ENCODE measurements around the gene IRF2. TPM values are rescaled to one million over a fixed set of nuclear protein-coding genes. Genes with fewer than 3 reads are reported as not detected.

IRF2 gene
- polyA plus RNA-seq, 1 donor from 2014 or later = 1.4 TPM

DNA sequence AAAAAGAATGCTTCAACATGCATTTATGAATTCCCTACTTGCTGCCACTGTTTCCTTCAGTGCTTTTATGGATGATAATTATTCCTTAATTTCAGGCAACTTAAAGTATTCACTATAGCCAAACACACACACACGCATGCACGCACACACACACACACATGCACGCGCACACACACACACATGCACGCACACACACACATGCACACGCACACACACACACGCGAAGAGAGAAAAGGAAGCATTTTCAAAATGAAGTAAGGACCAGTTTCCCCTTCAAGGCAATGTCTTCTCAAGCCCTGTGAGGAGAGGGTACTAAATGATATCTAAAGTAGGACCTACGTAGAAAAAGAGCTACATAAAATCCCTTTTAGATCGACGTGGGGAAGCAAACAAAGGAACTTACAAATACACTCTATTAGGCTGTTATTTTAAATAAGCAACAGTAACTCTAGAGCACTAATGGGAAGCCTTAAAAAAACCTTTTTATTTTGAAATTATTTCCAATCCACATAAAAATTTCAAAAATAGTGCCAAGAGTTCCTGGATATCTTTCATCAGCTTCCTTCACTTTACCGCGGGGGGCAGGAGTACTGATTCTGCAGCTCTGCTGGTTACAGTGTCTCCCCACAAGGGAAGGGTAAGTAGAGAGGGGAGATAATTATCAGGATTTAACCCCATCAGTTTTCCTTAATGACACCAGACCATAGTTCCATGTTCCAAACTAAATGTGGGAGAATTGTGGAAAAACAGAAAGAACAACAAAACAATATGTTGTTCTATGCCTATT, 13.7 kb downstream of the IRF2 start:
- Histone ChIP-seq H3K4me3 (ENCODE audit: low read length) (no peak overlapping the region), H3K79me2 (replicated peaks; ENCODE audit: insufficient read depth, low read length) (no peaks in the 10 kb centered on the region), H4K20me1 (ENCODE audit: insufficient read depth) (no peaks in the 10 kb centered on the region), H3K9me3 (ENCODE audit: low read length) (no peaks in the 10 kb centered on the region), H3K4me2 (ENCODE audit: low read length) (no peak overlapping the region), H3K27ac (ENCODE audit: low read length) (no peak overlapping the region), H3K27me3 (ENCODE audit: insufficient read depth, low read depth, low read length) (no peaks in the 10 kb centered on the region), H3K9ac (ENCODE audit: low read length) (no peak overlapping the region), H3K36me3 (ENCODE audit: insufficient read depth, low read length) (no peaks in the 10 kb centered on the region), H2AFZ (ENCODE audit: low read depth, low read length) (no peak overlapping the region), H3K9me2 (ENCODE audit: insufficient read depth, low read length) (no peaks in the 10 kb centered on the region), H3F3A (ENCODE audit: insufficient read depth, low read length, poor library complexity, severe bottlenecking) (no peaks in the 10 kb centered on the region)
- TF ChIP-seq REST (IDR thresholded peaks at IDR 0.05; ENCODE audit: borderline replicate concordance) (no peak), EZH2 (IDR thresholded peaks at IDR 0.05; ENCODE audit: borderline replicate concordance, insufficient read depth, low read length, poor library complexity, severe bottlenecking) (no peak), RAD21 (conservative IDR thresholded peaks at IDR 0.05) (no peak), CTCF (IDR thresholded peaks at IDR 0.05; ENCODE audit: poor library complexity, severe bottlenecking) (no peak), POLR2AphosphoS5 (IDR thresholded peaks at IDR 0.05) (no peak), EP300 (conservative IDR thresholded peaks at IDR 0.05; ENCODE audit: poor library complexity, severe bottlenecking) (no peak), TAF1 (IDR thresholded peaks at IDR 0.05; ENCODE audit: low read depth) (no peak), SMC3 (conservative IDR thresholded peaks at IDR 0.05; ENCODE audit: poor library complexity) (no peak), MXI1 (conservative IDR thresholded peaks at IDR 0.05; ENCODE audit: poor library complexity, severe bottlenecking) (no peak)

DNA sequence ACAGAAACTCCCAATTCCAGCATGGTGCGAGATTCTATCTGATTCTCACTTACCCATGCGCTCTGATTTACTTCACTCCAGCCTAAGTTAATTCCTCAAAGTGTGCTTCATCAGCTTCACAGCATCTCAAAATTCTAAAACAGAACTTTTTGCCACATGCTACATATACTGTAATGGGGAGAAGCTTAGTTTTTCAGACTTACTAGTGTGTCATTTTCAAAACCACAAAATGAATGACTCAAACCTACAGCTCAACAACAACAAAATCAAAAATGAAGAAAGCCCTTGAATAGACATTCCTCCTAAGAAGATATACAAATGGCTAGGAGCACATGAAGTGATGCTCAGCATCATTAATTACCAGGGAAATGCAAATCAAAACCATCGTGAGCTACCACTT, 14.9 kb downstream of the IRF2 start:
- Histone ChIP-seq H3K4me2 (ENCODE audit: low read length) (no peak overlapping the region), H3K79me2 (replicated peaks; ENCODE audit: insufficient read depth, low read length) (no peaks in the 10 kb centered on the region), H3F3A (ENCODE audit: insufficient read depth, low read length, poor library complexity, severe bottlenecking) (no peaks in the 10 kb centered on the region), H3K9me3 (ENCODE audit: low read length) (no peaks in the 10 kb centered on the region), H3K9ac (ENCODE audit: low read length) (no peak overlapping the region), H4K20me1 (ENCODE audit: insufficient read depth) (no peaks in the 10 kb centered on the region), H3K27me3 (ENCODE audit: insufficient read depth, low read depth, low read length) (no peaks in the 10 kb centered on the region), H3K27ac (ENCODE audit: low read length) (no peak overlapping the region), H3K4me3 (ENCODE audit: low read length) (no peak overlapping the region), H3K36me3 (ENCODE audit: insufficient read depth, low read length) (no peaks in the 10 kb centered on the region), H2AFZ (ENCODE audit: low read depth, low read length) (no peak overlapping the region), H3K9me2 (ENCODE audit: insufficient read depth, low read length) (no peaks in the 10 kb centered on the region)
- TF ChIP-seq EP300 (conservative IDR thresholded peaks at IDR 0.05; ENCODE audit: poor library complexity, severe bottlenecking) (no peak), MXI1 (conservative IDR thresholded peaks at IDR 0.05; ENCODE audit: poor library complexity, severe bottlenecking) (no peak), SMC3 (conservative IDR thresholded peaks at IDR 0.05; ENCODE audit: poor library complexity) (no peak), TAF1 (IDR thresholded peaks at IDR 0.05; ENCODE audit: low read depth) (no peak), POLR2AphosphoS5 (IDR thresholded peaks at IDR 0.05) (no peak), EZH2 (IDR thresholded peaks at IDR 0.05; ENCODE audit: borderline replicate concordance, insufficient read depth, low read length, poor library complexity, severe bottlenecking) (no peak), RAD21 (conservative IDR thresholded peaks at IDR 0.05) (no peak), CTCF (IDR thresholded peaks at IDR 0.05; ENCODE audit: poor library complexity, severe bottlenecking) (no peak), REST (IDR thresholded peaks at IDR 0.05; ENCODE audit: borderline replicate concordance) (no peak)
